PFSK-1 (cell line): ENCODE results near the gene ANKRD33B.

ENCODE experiments used
- POLR2AphosphoS5 ChIP-seq: IDR thresholded peaks from 2 replicates; pipeline ENCODE4 v1.6.1; 2012; ENCODE audit warnings: low read depth, mild to moderate bottlenecking, control low read depth, low read length, moderate library complexity
- REST ChIP-seq, 2 experiments: IDR thresholded peaks; 2 replicates each; pipeline versions ENCODE4 v1.6.1 to v1.8.0; 2011 to 2012; ENCODE audit warnings: low read depth in 2 of 2, low read length in 2 of 2, control low read depth in 1 of 2, inconsistent platforms in 1 of 2, mild to moderate bottlenecking in 1 of 2, moderate library complexity in 1 of 2; ENCODE audit not compliant: insufficient read depth in 1 of 2
- SIN3A ChIP-seq: IDR thresholded peaks from 2 replicates; pipeline ENCODE4 v1.6.1; 2012; ENCODE audit warnings: mild to moderate bottlenecking, low read length, moderate library complexity, borderline replicate concordance; ENCODE audit not compliant: insufficient read depth

- TF ChIP-seq REST (IDR thresholded peaks at IDR 0.05; ENCODE audit: insufficient read depth in 1 of 2, low read depth in 2 of 2, low read length in 2 of 2) = no peak
- TF ChIP-seq POLR2AphosphoS5 = no peak
- TF ChIP-seq SIN3A = no peak
Measured at GRCh38 chr5:10539687-10539998, 24.2 kb upstream of the ANKRD33B start.
